ENCODE results near the gene GTF3C2. TPM values are rescaled to one million over a fixed set of nuclear protein-coding genes. Genes with fewer than 3 reads are reported as not detected.

GTF3C2 gene
- total and polyA plus RNA-seq, 10 of the 15 experiments (the other 5 are each of a cell fraction or from before 2014, with no cell fraction given): 45.9 to 105 (median 80.3) TPM

DNA sequence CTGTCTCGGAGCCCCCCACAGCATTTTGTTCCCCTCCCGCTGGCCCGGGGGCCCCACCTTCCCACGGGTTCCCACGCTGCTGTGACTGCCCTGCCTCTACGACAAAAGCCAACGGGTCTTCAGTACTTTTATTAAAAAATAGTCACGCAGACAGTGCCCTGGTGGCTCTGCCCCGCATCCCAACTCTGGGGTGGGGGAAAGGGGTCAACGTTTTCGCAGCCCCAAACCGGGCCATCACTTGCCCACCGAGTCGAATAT is 49.3 kb downstream of the GTF3C2 start (continued):
- TF ChIP-seq, protein P1, sequence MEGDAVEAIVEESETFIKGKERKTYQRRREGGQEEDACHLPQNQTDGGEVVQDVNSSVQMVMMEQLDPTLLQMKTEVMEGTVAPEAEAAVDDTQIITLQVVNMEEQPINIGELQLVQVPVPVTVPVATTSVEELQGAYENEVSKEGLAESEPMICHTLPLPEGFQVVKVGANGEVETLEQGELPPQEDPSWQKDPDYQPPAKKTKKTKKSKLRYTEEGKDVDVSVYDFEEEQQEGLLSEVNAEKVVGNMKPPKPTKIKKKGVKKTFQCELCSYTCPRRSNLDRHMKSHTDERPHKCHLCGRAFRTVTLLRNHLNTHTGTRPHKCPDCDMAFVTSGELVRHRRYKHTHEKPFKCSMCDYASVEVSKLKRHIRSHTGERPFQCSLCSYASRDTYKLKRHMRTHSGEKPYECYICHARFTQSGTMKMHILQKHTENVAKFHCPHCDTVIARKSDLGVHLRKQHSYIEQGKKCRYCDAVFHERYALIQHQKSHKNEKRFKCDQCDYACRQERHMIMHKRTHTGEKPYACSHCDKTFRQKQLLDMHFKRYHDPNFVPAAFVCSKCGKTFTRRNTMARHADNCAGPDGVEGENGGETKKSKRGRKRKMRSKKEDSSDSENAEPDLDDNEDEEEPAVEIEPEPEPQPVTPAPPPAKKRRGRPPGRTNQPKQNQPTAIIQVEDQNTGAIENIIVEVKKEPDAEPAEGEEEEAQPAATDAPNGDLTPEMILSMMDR (IDR thresholded peaks at IDR 0.05 in 2 of 3, conservative IDR thresholded peaks at IDR 0.05 in 1 of 3; ENCODE audit: control insufficient read depth in 2 of 3, extremely low read depth in 1 of 3, insufficient read depth in 1 of 3, low read depth in 3 of 3, low read length in 3 of 3): no peak
- no peak for TF ChIP-seq FOXK2 (IDR thresholded peaks at IDR 0.05)
- no peak for TF ChIP-seq POLR2A (IDR thresholded peaks at IDR 0.05; ENCODE audit: low read depth, low read length)
- no peak for TF ChIP-seq LARP7 (IDR thresholded peaks at IDR 0.05)

- no peaks in the 10 kb centered on the region for H4K20me1 ChIP-seq (ENCODE audit: control insufficient read depth, insufficient read depth)
- H3K36me3 ChIP-seq (ENCODE audit: control insufficient read depth in 2 of 2, insufficient read depth in 2 of 2, low read length in 1 of 2): peaks cover 0 to 3% of the 10 kb centered on the region in 2 experiments; a peak in 1 of 4 replicates
- FAIRE-seq: no peak
- BruUV-seq (replicated peaks): no TSS peak
- ATAC-seq: peak; percentile 51
- no peak overlapping the region for H3K4me2 ChIP-seq (ENCODE audit: control insufficient read depth, insufficient read depth)
- H3K9ac ChIP-seq (ENCODE audit: control insufficient read depth, insufficient read depth, low read length): no peak overlapping the region
- DNase-seq (ENCODE audit: low read depth, low spot score): no peak
- in situ Hi-C loops (cut with MboI) (no loop called here), intact Hi-C loops (cut with micrococcal nuclease; ENCODE audit: unreplicated experiment) (no loop called here)
- no peak overlapping the region for H2AFZ ChIP-seq (ENCODE audit: control insufficient read depth, low read depth, low read length)
- POLR2A ChIA-PET: no interaction called here
- SMC1A ChIA-PET (ENCODE audit: uncharacterized antibody, unreplicated experiment): no interaction called here
- H3K27ac ChIP-seq (ENCODE audit: control insufficient read depth, insufficient read depth): no peak overlapping the region
- no peaks in the 10 kb centered on the region for H3K4me1 ChIP-seq (ENCODE audit: control insufficient read depth, insufficient read depth, low read length)
- no peaks in the 10 kb centered on the region for H3K79me2 ChIP-seq (ENCODE audit: control insufficient read depth, insufficient read depth, low read length)
- no peaks in the 10 kb centered on the region; a peak in 1 of 4 replicates for H3K27me3 ChIP-seq (replicated peaks in 1 of 2; ENCODE audit: control insufficient read depth in 2 of 2, insufficient read depth in 2 of 2, low read length in 1 of 2)
- no peaks in the 10 kb centered on the region; the same call in 2 of the 3 replicates for H3K9me3 ChIP-seq (replicated peaks; ENCODE audit: control insufficient read depth, insufficient read depth, low read length)
- RAD21 ChIA-PET (ENCODE audit: unreplicated experiment): no interaction called here
- no peak overlapping the region for H3K4me3 ChIP-seq
- WGBS (ENCODE audit: insufficient coverage, insufficient replicate concordance, low lambda C conversion rate, missing lambda C conversion rate): 18% methylated on average over 49 of the region's 51 CpGs
- CTCF ChIA-PET: no interaction called here
- TF ChIP-seq SP1 (IDR thresholded peaks at IDR 0.05; ENCODE audit: low read depth, low read length): no peak
- TF ChIP-seq, protein P2, sequence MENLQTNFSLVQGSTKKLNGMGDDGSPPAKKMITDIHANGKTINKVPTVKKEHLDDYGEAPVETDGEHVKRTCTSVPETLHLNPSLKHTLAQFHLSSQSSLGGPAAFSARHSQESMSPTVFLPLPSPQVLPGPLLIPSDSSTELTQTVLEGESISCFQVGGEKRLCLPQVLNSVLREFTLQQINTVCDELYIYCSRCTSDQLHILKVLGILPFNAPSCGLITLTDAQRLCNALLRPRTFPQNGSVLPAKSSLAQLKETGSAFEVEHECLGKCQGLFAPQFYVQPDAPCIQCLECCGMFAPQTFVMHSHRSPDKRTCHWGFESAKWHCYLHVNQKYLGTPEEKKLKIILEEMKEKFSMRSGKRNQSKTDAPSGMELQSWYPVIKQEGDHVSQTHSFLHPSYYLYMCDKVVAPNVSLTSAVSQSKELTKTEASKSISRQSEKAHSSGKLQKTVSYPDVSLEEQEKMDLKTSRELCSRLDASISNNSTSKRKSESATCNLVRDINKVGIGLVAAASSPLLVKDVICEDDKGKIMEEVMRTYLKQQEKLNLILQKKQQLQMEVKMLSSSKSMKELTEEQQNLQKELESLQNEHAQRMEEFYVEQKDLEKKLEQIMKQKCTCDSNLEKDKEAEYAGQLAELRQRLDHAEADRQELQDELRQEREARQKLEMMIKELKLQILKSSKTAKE (IDR thresholded peaks at IDR 0.05; ENCODE audit: low read depth, poor library complexity, severe bottlenecking): no peak
- TF ChIP-seq SREBF1 (IDR thresholded peaks at IDR 0.05; ENCODE audit: low read length): no peak
- no peak for TF ChIP-seq ZBTB11 (CRISPR knock-in tag; IDR thresholded peaks at IDR 0.05)
- no peak for TF ChIP-seq POU2F2 (IDR thresholded peaks at IDR 0.05; ENCODE audit: borderline replicate concordance, low read depth, low read length)
- no peak for TF ChIP-seq MTA3 (IDR thresholded peaks at IDR 0.05; ENCODE audit: borderline replicate concordance, low read length)
- TF ChIP-seq NR2C1 (IDR thresholded peaks at IDR 0.05): no peak
- no peak for TF ChIP-seq EED (IDR thresholded peaks at IDR 0.05; ENCODE audit: low read depth)
- no peak for TF ChIP-seq GATAD2B (conservative IDR thresholded peaks at IDR 0.05; ENCODE audit: low read depth)
- TF ChIP-seq ETV6 (conservative IDR thresholded peaks at IDR 0.05 in 1 of 2, IDR thresholded peaks at IDR 0.05 in 1 of 2; ENCODE audit: borderline replicate concordance in 1 of 2, low read depth in 1 of 2): no peak
- TF ChIP-seq SMARCA5 (IDR thresholded peaks at IDR 0.05): no peak
- no peak for TF ChIP-seq SMC3 (IDR thresholded peaks at IDR 0.05; ENCODE audit: borderline replicate concordance, low read length)
- no peak for TF ChIP-seq ZSCAN29 (IDR thresholded peaks at IDR 0.05)
- no peak for TF ChIP-seq PAX8 (IDR thresholded peaks at IDR 0.05)
Observed at GRCh38 chr2:27306573-27307286, 49.8 kb downstream of the GTF3C2 start.

Measured in GM12878 (cell line).